Gastroesophageal sphincter (tissue), 4 donors: ENCODE measurements around the gene MARF1. TPM values are rescaled to one million over a fixed set of nuclear protein-coding genes. Genes with fewer than 3 reads are reported as not detected.

Experiments
- ATAC-seq: fragments of 150-250 bp; one replicate; pipeline ENCODE4 v1.9.1; 2016; ENCODE audit warnings: mild to moderate bottlenecking, moderate library complexity
- H3K27ac ChIP-seq, 4 donors: fragments of 200-600 bp; sonication (generic) in 3 of 4; 1 replicate in 3 of 4; 2 replicates in 1 of 4; pipeline ENCODE4 v1.5.1; 2016 to 2019
- H3K27me3 ChIP-seq: fragments of 200-600 bp; sonication (generic); one replicate; pipeline ENCODE4 v1.5.1; 2019
- H3K36me3 ChIP-seq, 2 donors: fragments of 200-600 bp; sonication (generic); one replicate each; pipeline ENCODE4 v1.5.1; 2019; ENCODE audit warnings: control low read depth in 1 of 2
- H3K4me1 ChIP-seq, 3 donors: fragments of 200-600 bp; sonication (generic); 1 replicate in 2 of 3; 2 replicates in 1 of 3; pipeline ENCODE4 v1.5.1; 2016 to 2019; ENCODE audit warnings: control low read depth in 2 of 3
- H3K4me3 ChIP-seq, 2 donors: fragments of 200-600 bp; sonication (generic); one replicate each; pipeline ENCODE4 v1.5.1; 2019; ENCODE audit warnings: mild to moderate bottlenecking in 1 of 2, moderate library complexity in 1 of 2
- H3K9me3 ChIP-seq, 3 donors: fragments of 200-600 bp; sonication (generic); one replicate each; pipeline ENCODE4 v1.5.1; 2017 to 2019; ENCODE audit warnings: control low read depth in 2 of 3
- CTCF ChIP-seq, 4 experiments: fragments of 200-600 bp in 2 of 4; fragments of 450-650 bp in 2 of 4; sonication (generic) in 1 of 4; IDR thresholded peaks; one replicate each; pipeline ENCODE4 v1.5.1; 2017 to 2019; ENCODE audit warnings: antibody characterized with exemption in 4 of 4, mild to moderate bottlenecking in 2 of 4, moderate library complexity in 2 of 4
- EP300 ChIP-seq: sonication (generic); formaldehyde crosslinking; IDR thresholded peaks from one replicate; pipeline ENCODE4 v1.6.1; 2017; ENCODE audit warnings: antibody characterized with exemption, mild to moderate bottlenecking
- POLR2A ChIP-seq, 2 donors: fragments of 450-650 bp; IDR thresholded peaks; one replicate each; pipeline ENCODE4 v1.6.1; 2017; ENCODE audit warnings: antibody characterized with exemption in 2 of 2, mild to moderate bottlenecking in 2 of 2, moderate library complexity in 1 of 2
- POLR2AphosphoS5 ChIP-seq: sonication (generic); formaldehyde crosslinking; IDR thresholded peaks from one replicate; pipeline ENCODE4 v1.6.1; 2017; ENCODE audit warnings: antibody characterized with exemption
- WGBS, 2 donors: methylation state at CpG; one replicate each; pipeline ENCODE4 v1.1.5; 2018; ENCODE audit warnings: low coverage in 1 of 2; 5-methylcytosine and 5-hydroxymethylcytosine counted together
- total RNA-seq, 4 donors: library from RNA; depleted of rRNA; stranded (reverse); fragments of >200 nt; gene quantifications; one replicate each; pipeline ENCODE4 v1.1.0, GENCODE V29; 2016

Gene MARF1
- total RNA-seq, 4 donors from 2014 or later = 38.2 to 67.7 (median 53.3) TPM

- ATAC-seq = no peak
- WGBS, 2 donors = 35 to 53% methylated on average over 2 of the region's 2 CpGs
- H3K4me1 ChIP-seq = peaks cover 0 to 65% (median 10%) of the 10 kb centered on the region in 3 donors
- H3K36me3 ChIP-seq = peaks cover 0 to 6% of the 10 kb centered on the region in 2 donors
- H3K27me3 ChIP-seq = no peaks in the 10 kb centered on the region
- TF ChIP-seq EP300 (no peak), POLR2A (IDR thresholded peaks at IDR 0.05) (no peak), CTCF (IDR thresholded peaks at IDR 0.05) (no peak), POLR2AphosphoS5 (no peak)
- H3K4me3 ChIP-seq = no peak overlapping the region
- H3K27ac ChIP-seq = peak overlapping the region in 2 of 4 donors; percentile 41 to 95
- H3K9me3 ChIP-seq = no peaks in the 10 kb centered on the region
These were observed 11.6 kb upstream of the MARF1 start for GRCh38 chr16:15654591-15654990.

DNA sequence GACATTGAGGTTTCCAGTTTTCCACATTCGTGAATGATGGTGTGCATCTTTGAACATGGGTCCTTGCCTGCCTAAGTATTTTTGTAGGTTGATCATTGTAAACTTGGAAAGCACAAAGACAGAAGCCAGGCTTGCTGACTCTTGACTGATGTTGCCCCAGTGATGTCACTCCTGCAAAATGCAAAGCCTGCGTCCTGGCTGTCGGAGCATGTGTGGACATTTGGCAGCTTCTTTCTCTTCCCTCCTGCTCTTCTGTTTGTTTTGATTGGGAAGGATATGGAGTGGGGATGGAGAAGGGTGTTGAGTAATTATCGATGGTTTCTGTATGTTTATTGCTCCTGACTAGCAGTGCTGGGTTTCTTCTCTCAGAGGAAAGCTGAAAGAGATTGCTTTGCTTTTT is 10.3 kb upstream of the MARF1 start:
- Histone ChIP-seq H3K9me3 (no peaks in the 10 kb centered on the region), H3K4me1 (peaks cover 0 to 62% (median 14%) of the 10 kb centered on the region in 3 donors), H3K36me3 (peaks cover 0 to 6% of the 10 kb centered on the region in 2 donors), H3K27ac (peak overlapping the region in 3 of 4 donors; percentile 79 to 99 (median 95)), H3K27me3 (no peaks in the 10 kb centered on the region), H3K4me3 (no peak overlapping the region)
- peak; percentile 12 for ATAC-seq
- no peak for TF ChIP-seq CTCF (IDR thresholded peaks at IDR 0.05)
- TF ChIP-seq POLR2AphosphoS5 = peak; percentile 50
- no peak for TF ChIP-seq EP300
- TF ChIP-seq POLR2A (IDR thresholded peaks at IDR 0.05) = no peak
- 8 to 24% methylated on average over 3 to 4 of the region's 4 CpGs for WGBS, 2 donors

- no peak overlapping the region for H3K4me3 ChIP-seq
- 79 to 83% methylated on average over 13 to 14 of the region's 14 CpGs for WGBS, 2 donors
- TF ChIP-seq POLR2A (IDR thresholded peaks at IDR 0.05) = no peak
- no peak for TF ChIP-seq EP300
- no peak for TF ChIP-seq POLR2AphosphoS5
- TF ChIP-seq CTCF (IDR thresholded peaks at IDR 0.05) = no peak
- peaks cover 0 to 62% (median 14%) of the 10 kb centered on the region in 3 donors for H3K4me1 ChIP-seq
- H3K27ac ChIP-seq = peak overlapping the region; percentile 18 to 99 (median 87)
- peaks cover 0 to 5% of the 10 kb centered on the region in 2 donors for H3K36me3 ChIP-seq
- no peaks in the 10 kb centered on the region for H3K27me3 ChIP-seq
- H3K9me3 ChIP-seq = no peaks in the 10 kb centered on the region
- ATAC-seq = no peak
These were observed 9.5 kb upstream of the MARF1 start for GRCh38 chr16:15652293-15653001.

GRCh38 chr16:15650698-15651171 is 7.8 kb upstream of the MARF1 start:
- H3K4me3 ChIP-seq = peak overlapping the region; percentile 74 to 84
- H3K4me1 ChIP-seq = peaks cover 0 to 54% (median 14%) of the 10 kb centered on the region in 3 donors
- 0% methylated on average over 4 to 14 of the region's 18 CpGs for WGBS, 2 donors
- TF ChIP-seq POLR2A (IDR thresholded peaks at IDR 0.05) (no peak), POLR2AphosphoS5 (no peak), CTCF (IDR thresholded peaks at IDR 0.05) (no peak), EP300 (no peak)
- H3K36me3 ChIP-seq = no peaks in the 10 kb centered on the region
- ATAC-seq = no peak
- H3K9me3 ChIP-seq = no peaks in the 10 kb centered on the region
- peak overlapping the region; percentile 84 to 99 (median 94) for H3K27ac ChIP-seq
- H3K27me3 ChIP-seq = no peaks in the 10 kb centered on the region
